Measurements from ENCODE around the gene FRRS1L.

The FRRS1L gene

GRCh38 chr9:109166771-109167601, at the start of gene FRRS1L:
TSS of gene FRRS1L (minus strand) at chr9:109167249. CDS start at chr9:109167138, 111 bp downstream.
- no peak for DNase-seq (ENCODE audit: low read depth in 2 of 2)

DNA sequence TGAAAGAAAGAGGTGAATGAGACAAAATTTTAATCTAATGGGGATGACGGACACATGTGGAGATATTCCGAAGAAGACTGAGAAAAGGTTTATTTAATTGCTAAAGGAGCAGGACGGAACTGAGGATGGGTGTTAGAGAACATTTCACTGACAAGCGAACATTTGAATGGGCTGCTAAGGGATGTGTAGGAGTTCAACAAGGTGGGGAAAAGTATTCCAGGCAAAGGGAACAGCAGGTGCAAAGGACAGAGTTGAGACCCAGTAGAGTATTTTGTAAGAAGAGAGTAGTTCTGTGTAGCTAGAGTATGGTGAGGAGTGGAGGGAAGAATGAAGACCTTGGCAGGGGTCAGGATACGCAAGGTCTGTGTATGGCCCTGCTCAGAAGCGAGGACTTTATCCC, 47.4 kb upstream of the FRRS1L start:
- DNase-seq (ENCODE audit: low read depth in 2 of 2): no peak

DNA sequence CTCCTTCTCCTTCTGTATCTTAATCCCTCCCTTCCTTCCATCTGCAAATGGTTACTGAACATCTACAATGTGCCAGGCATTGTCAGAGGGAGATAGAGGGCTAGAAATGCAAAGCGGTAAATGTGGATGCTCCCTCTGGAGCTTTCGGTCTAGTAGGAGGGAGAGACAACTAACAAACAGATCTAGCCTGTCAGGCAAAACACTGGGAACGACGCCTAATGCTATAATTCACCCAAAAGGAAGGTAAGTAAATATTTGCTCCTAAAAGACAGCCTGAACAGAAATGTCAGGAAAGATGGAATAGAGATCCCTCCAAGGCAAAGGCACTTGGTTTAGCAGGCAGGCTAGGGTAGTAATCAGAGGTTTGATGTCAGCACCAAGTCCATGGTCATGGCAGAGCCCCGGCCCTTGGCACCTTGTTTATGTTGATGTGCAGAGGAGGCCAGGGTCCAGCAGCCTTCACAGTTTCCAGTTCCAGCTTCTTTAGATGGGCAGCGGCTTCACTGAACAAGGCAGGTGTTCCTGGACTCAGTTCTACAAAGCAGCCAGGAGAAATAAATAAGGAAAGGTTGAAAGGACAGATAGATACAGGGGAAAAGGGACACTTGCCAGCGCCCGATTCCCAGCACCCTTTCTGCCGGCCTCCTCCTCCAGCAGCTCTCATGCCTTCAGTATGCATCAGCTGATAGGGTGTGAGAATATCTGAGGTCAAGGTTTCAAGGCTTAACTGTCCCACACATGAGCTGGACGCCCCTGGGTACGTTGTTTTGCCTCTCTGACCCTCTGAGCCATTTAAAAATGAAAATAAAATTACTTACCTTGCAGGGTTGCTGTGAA, 46.5 kb upstream of the FRRS1L start:
- DNase-seq (ENCODE audit: low read depth in 2 of 2): no peak

- DNase-seq (ENCODE audit: low read depth in 2 of 2): no peak
These were observed 45.7 kb upstream of the FRRS1L start for GRCh38 chr9:109212768-109213167.

- no peak for DNase-seq (ENCODE audit: low read depth in 2 of 2)
These were observed 39.6 kb upstream of the FRRS1L start for GRCh38 chr9:109206670-109207069.

DNA sequence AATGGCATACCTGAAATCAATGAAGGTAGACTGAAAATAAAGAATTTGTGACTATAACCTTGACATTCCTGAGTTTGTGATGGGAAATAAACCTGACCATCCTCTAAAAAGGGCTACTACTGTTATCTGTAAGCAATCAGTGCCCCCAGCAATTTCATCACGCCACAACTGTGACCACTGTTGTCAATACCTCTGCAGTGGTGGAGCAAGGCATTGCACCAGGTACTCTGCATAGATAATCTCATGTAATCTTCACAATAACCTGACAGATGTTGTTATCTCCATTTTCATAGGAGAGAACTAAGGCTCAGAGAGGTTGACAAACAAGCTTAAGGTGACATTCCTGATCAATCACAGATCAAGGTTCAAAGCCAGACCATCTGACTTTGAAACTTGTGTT, 38.5 kb upstream of the FRRS1L start:
- DNase-seq (ENCODE audit: low read depth in 2 of 2): no peak

DNA sequence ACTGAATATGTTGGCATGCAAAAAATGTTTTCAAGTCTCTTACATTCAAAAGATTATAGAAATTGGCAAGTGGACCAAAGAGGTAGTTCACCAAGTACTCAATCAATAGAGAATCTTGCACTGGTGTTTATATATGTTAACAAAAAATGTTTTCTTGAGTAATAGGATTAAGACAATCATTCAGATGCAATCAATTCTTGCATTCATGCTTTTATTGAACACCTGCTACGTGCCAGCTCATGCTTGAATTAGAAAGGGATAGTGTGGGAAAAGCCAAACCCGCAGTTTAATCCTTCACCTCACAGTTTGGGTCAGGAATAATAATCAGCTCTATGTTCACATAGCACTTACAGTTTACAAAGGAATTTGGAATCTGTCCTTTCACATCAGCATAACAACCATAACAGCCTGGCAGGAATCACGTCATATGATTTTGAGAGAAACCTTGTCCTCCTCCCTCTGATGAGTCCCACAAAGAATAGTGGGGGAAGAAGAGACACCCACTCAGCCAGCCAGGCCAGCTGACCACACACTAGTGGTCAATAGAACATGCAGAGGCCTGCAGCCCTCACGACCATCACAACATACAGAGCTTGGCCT, 36.8 kb upstream of the FRRS1L start:
- DNase-seq (ENCODE audit: low read depth in 2 of 2): no peak

DNA sequence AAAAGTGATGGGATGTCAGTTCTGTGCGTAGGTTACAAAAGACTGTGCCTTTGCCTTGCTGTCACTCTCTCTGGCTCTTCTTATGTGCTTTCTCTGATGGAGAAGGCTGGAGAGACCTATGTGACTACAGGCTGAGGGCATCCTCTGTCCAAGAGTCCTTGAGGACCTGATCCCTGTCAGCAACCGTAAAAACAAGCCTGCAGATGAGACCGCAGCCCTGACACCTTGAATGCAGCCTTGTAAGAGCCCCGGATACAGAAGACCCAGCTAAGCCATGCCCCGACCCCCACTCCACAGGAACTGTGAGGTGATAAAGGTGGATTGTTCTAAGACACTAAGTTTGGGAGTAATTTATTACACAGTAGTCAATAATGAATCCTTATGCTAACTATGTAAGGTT, 32.6 kb upstream of the FRRS1L start:
- no peak for DNase-seq (ENCODE audit: low read depth in 2 of 2)

GRCh38 chr9:109198736-109199382, 31.8 kb upstream of the FRRS1L start:
- DNase-seq (ENCODE audit: low read depth in 2 of 2): no peak

- no peak for DNase-seq (ENCODE audit: low read depth in 2 of 2)
These were observed 27.0 kb upstream of the FRRS1L start for GRCh38 chr9:109193974-109194556.

GRCh38 chr9:109192732-109193361, 25.8 kb upstream of the FRRS1L start:
- DNase-seq (ENCODE audit: low read depth in 2 of 2): no peak

GRCh38 chr9:109191746-109192145, 24.7 kb upstream of the FRRS1L start:
- DNase-seq (ENCODE audit: low read depth in 2 of 2): no peak

DNA sequence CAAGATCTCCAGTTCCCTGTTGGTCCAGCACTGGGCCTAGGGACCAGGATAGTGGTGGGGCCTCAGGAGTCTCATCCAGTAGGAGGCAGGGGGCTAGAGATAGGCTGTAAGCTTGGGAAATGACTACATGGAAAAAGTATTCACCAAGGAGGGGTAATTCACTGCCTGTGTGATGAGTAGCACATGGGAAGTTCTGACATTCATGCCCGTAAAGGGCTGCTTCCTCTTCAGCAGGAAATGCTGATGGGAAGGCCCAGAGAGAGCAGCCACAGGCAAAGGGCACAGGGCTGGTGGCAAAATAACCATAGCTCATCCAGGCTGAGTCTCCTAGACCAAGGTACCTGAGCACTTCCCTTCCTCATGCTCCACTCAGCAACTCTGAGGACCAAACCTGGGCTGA, 23.1 kb upstream of the FRRS1L start:
- DNase-seq (ENCODE audit: low read depth in 2 of 2): no peak

GRCh38 chr9:109186857-109187520, 19.9 kb upstream of the FRRS1L start:
- no peak for DNase-seq (ENCODE audit: low read depth in 2 of 2)

GRCh38 chr9:109182940-109183798, 16.1 kb upstream of the FRRS1L start:
- DNase-seq (ENCODE audit: low read depth in 2 of 2): no peak

DNA sequence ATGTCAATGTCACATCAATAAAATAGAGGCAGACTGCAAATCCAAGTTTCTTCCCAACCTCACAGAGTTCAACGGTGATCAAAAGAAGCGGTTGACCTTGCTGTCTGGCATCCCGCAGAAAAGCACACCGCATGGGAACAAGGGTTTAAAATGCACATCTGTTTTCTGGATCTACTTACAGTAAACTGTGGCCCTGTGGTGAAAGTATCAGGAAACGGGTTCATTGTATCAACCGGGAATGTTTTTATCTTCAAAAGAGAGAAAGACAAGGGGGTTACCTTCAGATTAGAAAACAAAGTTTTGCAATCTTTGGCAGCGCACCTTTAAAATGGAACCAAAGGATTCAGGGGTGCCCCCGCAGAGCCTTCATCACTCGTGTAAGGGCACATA, 15.5 kb upstream of the FRRS1L start:
- no peak for DNase-seq (ENCODE audit: low read depth in 2 of 2)

DNA sequence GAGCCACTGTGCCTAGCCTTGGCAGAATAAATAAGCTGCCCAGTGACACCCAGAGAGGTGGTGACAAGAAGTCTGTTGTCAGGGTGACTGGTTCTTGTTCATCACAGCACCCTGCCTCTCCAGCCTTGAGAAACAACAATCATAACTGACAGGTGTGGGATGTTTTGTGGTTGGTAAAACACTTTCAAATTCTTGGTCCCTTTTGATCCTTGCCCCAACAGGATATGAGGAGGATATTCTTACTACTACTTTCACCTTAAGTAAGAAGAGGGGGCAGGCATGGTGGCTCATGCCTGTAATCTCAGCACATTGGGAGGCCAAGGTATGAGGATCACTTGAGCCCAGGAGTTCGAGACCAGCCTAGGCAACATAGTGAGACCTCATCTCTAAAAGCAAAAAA, 14.2 kb upstream of the FRRS1L start:
- DNase-seq (ENCODE audit: low read depth in 2 of 2): peak; percentile 5 to 25

DNA sequence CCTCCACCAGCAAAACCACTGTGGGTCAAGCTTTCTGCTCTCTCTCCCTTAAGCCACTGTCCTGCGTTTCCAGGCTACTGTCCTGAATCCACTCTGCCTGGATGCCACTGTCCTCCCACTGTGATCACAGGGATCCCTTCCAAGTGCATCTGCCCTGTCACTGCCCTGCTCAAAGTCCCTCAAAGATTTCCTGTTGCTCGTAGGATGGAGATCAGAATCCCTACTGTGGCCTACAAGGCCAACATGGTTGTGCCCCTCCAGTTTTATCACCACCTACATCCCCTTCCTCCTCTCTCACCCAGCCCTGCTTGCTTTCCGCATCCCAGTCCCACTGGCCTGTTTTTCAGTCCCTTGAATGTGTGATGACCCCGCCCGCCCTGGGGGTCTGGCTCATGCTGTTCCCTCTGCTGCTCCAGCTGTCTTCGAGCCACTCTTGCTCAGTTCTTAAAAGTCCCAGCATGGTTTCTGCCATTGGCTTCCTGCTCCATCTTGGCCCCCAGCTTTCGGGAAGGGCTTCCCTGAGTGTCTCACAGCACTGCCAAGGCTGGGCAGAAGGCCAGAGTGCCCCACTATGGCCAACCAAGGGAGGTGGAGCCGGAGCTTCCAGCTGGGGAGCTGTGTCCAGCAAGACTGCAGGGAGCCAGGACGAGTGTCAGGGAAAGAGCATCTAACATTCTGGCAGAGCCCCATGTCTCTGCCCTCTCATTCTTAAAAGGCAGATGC, 12.9 kb upstream of the FRRS1L start:
- no peak for DNase-seq (ENCODE audit: low read depth in 2 of 2)

- no peak for DNase-seq (ENCODE audit: low read depth in 2 of 2)
These were observed 9.9 kb upstream of the FRRS1L start for GRCh38 chr9:109176963-109177362.
